ENCODE data around the gene FERMT2. TPM values are rescaled to one million over a fixed set of nuclear protein-coding genes. Genes with fewer than 3 reads are reported as not detected.

The FERMT2 gene
- total and polyA plus RNA-seq, 4 donors: 33.2 to 170 (median 66.6) TPM

GRCh38 chr14:52987042-52987441 is 36.2 kb upstream of the FERMT2 start:
- DNase-seq: no peak
- H3K36me3 ChIP-seq (ENCODE audit: control insufficient read depth in 4 of 4, insufficient read depth in 4 of 4, low read length in 4 of 4): no peaks in the 10 kb centered on the region
- H3K9ac ChIP-seq (ENCODE audit: insufficient read depth in 1 of 2, low read length in 2 of 2): no peak overlapping the region
- no peak overlapping the region for H3K27ac ChIP-seq (ENCODE audit: low read depth in 1 of 2, low read length in 1 of 2)
- TF ChIP-seq CTCF (IDR thresholded peaks at IDR 0.05; ENCODE audit: control extremely low read depth, extremely low read depth): no peak
- no peak overlapping the region for H3K4me3 ChIP-seq
- no peaks in the 10 kb centered on the region for H3K4me1 ChIP-seq (ENCODE audit: control insufficient read depth in 5 of 5, insufficient read depth in 5 of 5, low read length in 5 of 5)
- 70 to 71% methylated on average over 2 of the region's 2 CpGs for WGBS, 2 donors
- no peaks in the 10 kb centered on the region for H3K9me3 ChIP-seq (ENCODE audit: control insufficient read depth in 4 of 4, insufficient read depth in 3 of 4, low read length in 3 of 4)
- no peaks in the 10 kb centered on the region for H3K27me3 ChIP-seq (ENCODE audit: control insufficient read depth in 3 of 3, insufficient read depth in 3 of 3, low read length in 2 of 3)
- no peak for ATAC-seq (ENCODE audit: insufficient read depth, low FRiP score)

- Histone ChIP-seq H3K27ac (ENCODE audit: low read depth in 1 of 2, low read length in 1 of 2) (no peak overlapping the region), H3K4me1 (ENCODE audit: control insufficient read depth in 5 of 5, insufficient read depth in 5 of 5, low read length in 5 of 5) (peaks cover 0 to 3% (median 0%) of the 10 kb centered on the region in 5 donors), H3K4me3 (no peak overlapping the region), H3K9me3 (ENCODE audit: control insufficient read depth in 4 of 4, insufficient read depth in 3 of 4, low read length in 3 of 4) (peaks cover 0 to 2% (median 0%) of the 10 kb centered on the region in 4 donors), H3K9ac (ENCODE audit: insufficient read depth in 1 of 2, low read length in 2 of 2) (no peak overlapping the region), H3K36me3 (ENCODE audit: control insufficient read depth in 4 of 4, insufficient read depth in 4 of 4, low read length in 4 of 4) (no peaks in the 10 kb centered on the region), H3K27me3 (ENCODE audit: control insufficient read depth in 3 of 3, insufficient read depth in 3 of 3, low read length in 2 of 3) (no peaks in the 10 kb centered on the region)
- no peak for TF ChIP-seq CTCF (IDR thresholded peaks at IDR 0.05; ENCODE audit: control extremely low read depth, extremely low read depth)
- DNase-seq (no peak), ATAC-seq (ENCODE audit: insufficient read depth, low FRiP score) (no peak)
- 62 to 71% methylated on average over 3 of the region's 3 CpGs for WGBS, 2 donors
Measured at GRCh38 chr14:52977798-52978197, 26.9 kb upstream of the FERMT2 start.

- no peak for ATAC-seq (ENCODE audit: insufficient read depth, low FRiP score)
- peaks cover 0 to 3% (median 0%) of the 10 kb centered on the region in 5 donors for H3K4me1 ChIP-seq (ENCODE audit: control insufficient read depth in 5 of 5, insufficient read depth in 5 of 5, low read length in 5 of 5)
- peaks cover 0 to 2% (median 0%) of the 10 kb centered on the region in 4 donors for H3K9me3 ChIP-seq (ENCODE audit: control insufficient read depth in 4 of 4, insufficient read depth in 3 of 4, low read length in 3 of 4)
- DNase-seq: no peak
- H3K36me3 ChIP-seq (ENCODE audit: control insufficient read depth in 4 of 4, insufficient read depth in 4 of 4, low read length in 4 of 4): no peaks in the 10 kb centered on the region
- no peak overlapping the region for H3K9ac ChIP-seq (ENCODE audit: insufficient read depth in 1 of 2, low read length in 2 of 2)
- no peak for TF ChIP-seq CTCF (IDR thresholded peaks at IDR 0.05; ENCODE audit: control extremely low read depth, extremely low read depth)
- H3K27me3 ChIP-seq (ENCODE audit: control insufficient read depth in 3 of 3, insufficient read depth in 3 of 3, low read length in 2 of 3): no peaks in the 10 kb centered on the region
- no peak overlapping the region for H3K4me3 ChIP-seq
- H3K27ac ChIP-seq (ENCODE audit: low read depth in 1 of 2, low read length in 1 of 2): no peak overlapping the region
Measured at GRCh38 chr14:52974406-52974805, 23.6 kb upstream of the FERMT2 start.

- Histone ChIP-seq H3K4me1 (ENCODE audit: control insufficient read depth in 5 of 5, insufficient read depth in 5 of 5, low read length in 5 of 5) (peaks cover 0 to 3% (median 0%) of the 10 kb centered on the region in 5 donors), H3K9ac (ENCODE audit: insufficient read depth in 1 of 2, low read length in 2 of 2) (no peak overlapping the region), H3K4me3 (no peak overlapping the region), H3K9me3 (ENCODE audit: control insufficient read depth in 4 of 4, insufficient read depth in 3 of 4, low read length in 3 of 4) (no peaks in the 10 kb centered on the region), H3K36me3 (ENCODE audit: control insufficient read depth in 4 of 4, insufficient read depth in 4 of 4, low read length in 4 of 4) (no peaks in the 10 kb centered on the region), H3K27ac (ENCODE audit: low read depth in 1 of 2, low read length in 1 of 2) (no peak overlapping the region), H3K27me3 (ENCODE audit: control insufficient read depth in 3 of 3, insufficient read depth in 3 of 3, low read length in 2 of 3) (no peaks in the 10 kb centered on the region)
- WGBS, 2 donors: 68 to 77% methylated on average over 4 of the region's 4 CpGs
- DNase-seq (peak; percentile 37 to 67 (median 55)), ATAC-seq (ENCODE audit: insufficient read depth, low FRiP score) (peak; percentile 81)
- peak; percentile 77 for TF ChIP-seq CTCF (IDR thresholded peaks at IDR 0.05; ENCODE audit: control extremely low read depth, extremely low read depth)
Measured at GRCh38 chr14:52961060-52961639, 10.3 kb upstream of the FERMT2 start.
